ENCODE measurements around the gene RDH8. TPM values are rescaled to one million over a fixed set of nuclear protein-coding genes. Genes with fewer than 3 reads are reported as not detected.

The RDH8 gene
- total RNA-seq, 1 experiment from 2014 or later = not detected

DNA sequence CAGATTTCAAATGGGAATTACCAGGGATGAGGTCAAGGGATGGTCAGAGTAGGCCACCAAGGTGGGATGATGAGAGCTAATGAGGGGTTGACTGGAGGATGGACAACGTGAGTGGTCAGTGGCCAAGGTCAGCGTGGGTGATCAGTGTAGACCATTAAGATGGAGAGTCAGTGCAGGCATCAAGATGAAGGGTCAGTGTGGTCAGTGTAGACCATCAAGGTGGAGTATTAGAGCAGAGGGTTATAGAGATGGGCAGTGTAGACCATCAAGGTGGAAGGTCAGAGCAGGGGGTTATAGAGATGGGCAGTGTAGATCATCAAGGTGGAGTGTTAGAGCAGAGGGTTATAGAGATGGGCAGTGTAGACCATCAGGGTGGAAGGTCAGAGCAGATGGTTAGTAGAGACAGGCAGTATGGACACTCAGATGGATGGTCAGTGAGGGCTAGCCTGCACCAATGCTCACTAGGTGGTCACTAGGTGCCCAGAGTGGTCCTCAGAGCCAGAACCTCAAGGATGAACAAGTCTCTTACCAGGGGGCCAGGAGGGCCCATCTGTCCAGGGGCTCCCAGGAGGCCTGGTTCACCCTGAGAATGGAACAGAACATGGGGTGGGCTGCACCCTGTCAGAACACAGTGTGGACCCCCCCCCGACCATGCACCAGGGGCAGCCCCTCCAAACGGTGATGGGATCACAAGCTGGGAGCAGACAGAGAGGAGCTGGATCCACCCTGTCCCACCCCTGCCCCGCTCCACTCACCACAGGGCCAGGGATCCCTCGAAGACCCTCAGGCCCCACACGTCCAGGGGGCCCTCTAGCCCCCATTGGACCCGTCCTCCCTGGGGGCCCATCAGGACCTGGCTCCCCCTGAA is 44.2 kb upstream of the RDH8 start:
- POLR2A ChIA-PET = no interaction called here
- no peaks in the 10 kb centered on the region for H3K4me1 ChIP-seq (ENCODE audit: control insufficient read depth, insufficient read depth, low read length)
- TF ChIP-seq, protein P1, sequence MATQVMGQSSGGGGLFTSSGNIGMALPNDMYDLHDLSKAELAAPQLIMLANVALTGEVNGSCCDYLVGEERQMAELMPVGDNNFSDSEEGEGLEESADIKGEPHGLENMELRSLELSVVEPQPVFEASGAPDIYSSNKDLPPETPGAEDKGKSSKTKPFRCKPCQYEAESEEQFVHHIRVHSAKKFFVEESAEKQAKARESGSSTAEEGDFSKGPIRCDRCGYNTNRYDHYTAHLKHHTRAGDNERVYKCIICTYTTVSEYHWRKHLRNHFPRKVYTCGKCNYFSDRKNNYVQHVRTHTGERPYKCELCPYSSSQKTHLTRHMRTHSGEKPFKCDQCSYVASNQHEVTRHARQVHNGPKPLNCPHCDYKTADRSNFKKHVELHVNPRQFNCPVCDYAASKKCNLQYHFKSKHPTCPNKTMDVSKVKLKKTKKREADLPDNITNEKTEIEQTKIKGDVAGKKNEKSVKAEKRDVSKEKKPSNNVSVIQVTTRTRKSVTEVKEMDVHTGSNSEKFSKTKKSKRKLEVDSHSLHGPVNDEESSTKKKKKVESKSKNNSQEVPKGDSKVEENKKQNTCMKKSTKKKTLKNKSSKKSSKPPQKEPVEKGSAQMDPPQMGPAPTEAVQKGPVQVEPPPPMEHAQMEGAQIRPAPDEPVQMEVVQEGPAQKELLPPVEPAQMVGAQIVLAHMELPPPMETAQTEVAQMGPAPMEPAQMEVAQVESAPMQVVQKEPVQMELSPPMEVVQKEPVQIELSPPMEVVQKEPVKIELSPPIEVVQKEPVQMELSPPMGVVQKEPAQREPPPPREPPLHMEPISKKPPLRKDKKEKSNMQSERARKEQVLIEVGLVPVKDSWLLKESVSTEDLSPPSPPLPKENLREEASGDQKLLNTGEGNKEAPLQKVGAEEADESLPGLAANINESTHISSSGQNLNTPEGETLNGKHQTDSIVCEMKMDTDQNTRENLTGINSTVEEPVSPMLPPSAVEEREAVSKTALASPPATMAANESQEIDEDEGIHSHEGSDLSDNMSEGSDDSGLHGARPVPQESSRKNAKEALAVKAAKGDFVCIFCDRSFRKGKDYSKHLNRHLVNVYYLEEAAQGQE (IDR thresholded peaks at IDR 0.05; ENCODE audit: insufficient read depth in 1 of 2, low read depth in 2 of 2, low read length in 1 of 2) = no peak
- no peak for TF ChIP-seq TCF7L2 (IDR thresholded peaks at IDR 0.05; ENCODE audit: low read depth, low read length)
- TF ChIP-seq, protein P2, sequence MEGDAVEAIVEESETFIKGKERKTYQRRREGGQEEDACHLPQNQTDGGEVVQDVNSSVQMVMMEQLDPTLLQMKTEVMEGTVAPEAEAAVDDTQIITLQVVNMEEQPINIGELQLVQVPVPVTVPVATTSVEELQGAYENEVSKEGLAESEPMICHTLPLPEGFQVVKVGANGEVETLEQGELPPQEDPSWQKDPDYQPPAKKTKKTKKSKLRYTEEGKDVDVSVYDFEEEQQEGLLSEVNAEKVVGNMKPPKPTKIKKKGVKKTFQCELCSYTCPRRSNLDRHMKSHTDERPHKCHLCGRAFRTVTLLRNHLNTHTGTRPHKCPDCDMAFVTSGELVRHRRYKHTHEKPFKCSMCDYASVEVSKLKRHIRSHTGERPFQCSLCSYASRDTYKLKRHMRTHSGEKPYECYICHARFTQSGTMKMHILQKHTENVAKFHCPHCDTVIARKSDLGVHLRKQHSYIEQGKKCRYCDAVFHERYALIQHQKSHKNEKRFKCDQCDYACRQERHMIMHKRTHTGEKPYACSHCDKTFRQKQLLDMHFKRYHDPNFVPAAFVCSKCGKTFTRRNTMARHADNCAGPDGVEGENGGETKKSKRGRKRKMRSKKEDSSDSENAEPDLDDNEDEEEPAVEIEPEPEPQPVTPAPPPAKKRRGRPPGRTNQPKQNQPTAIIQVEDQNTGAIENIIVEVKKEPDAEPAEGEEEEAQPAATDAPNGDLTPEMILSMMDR (IDR thresholded peaks at IDR 0.05) = no peak
- no peaks in the 10 kb centered on the region for H3K27me3 ChIP-seq (ENCODE audit: control insufficient read depth, insufficient read depth, low read length)
- no TSS peak for BruUV-seq (replicated peaks)
- H3K9me3 ChIP-seq (ENCODE audit: control insufficient read depth, insufficient read depth, low read depth, low read length) = no peaks in the 10 kb centered on the region
- ATAC-seq = no peak
- intact Hi-C loops (cut with micrococcal nuclease; ENCODE audit: unreplicated experiment) = no loop called here
- in situ Hi-C loops (cut with HindIII; ENCODE audit: low pct_unique_long_range_greater_than_20kb, low sequenced_read_pairs) = no loop called here
- no peak for DNase-seq (ENCODE audit: low read depth, low spot score)
- no peak overlapping the region for H3K27ac ChIP-seq (ENCODE audit: low read length)
- CTCF ChIA-PET = no interaction called here
- no peaks in the 10 kb centered on the region for H3K36me3 ChIP-seq (ENCODE audit: control insufficient read depth, insufficient read depth, low read length)
- no peak overlapping the region for H3K4me3 ChIP-seq (ENCODE audit: low read depth in 2 of 2, low read length in 2 of 2)

DNA sequence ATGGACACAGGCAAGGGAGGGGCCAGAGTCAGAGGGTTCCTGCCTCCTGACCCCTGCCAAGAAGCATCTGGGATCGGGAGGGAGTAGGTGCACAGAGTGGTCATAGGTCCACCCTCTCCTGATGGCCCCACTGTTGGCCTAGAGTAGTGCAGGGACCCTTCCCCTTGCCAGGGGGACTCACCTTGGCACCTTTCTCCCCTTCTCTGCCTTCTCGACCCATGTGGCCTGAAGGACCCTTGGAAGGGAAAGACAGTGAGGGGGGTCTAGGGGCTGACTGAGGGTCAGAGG is 43.7 kb upstream of the RDH8 start:
- in situ Hi-C loops (cut with HindIII; ENCODE audit: low pct_unique_long_range_greater_than_20kb, low sequenced_read_pairs) = no loop called here
- POLR2A ChIA-PET = no interaction called here
- Histone ChIP-seq H3K27me3 (ENCODE audit: control insufficient read depth, insufficient read depth, low read length) (no peaks in the 10 kb centered on the region), H3K36me3 (ENCODE audit: control insufficient read depth, insufficient read depth, low read length) (no peaks in the 10 kb centered on the region), H3K27ac (ENCODE audit: low read length) (no peak overlapping the region), H3K9me3 (ENCODE audit: control insufficient read depth, insufficient read depth, low read depth, low read length) (no peaks in the 10 kb centered on the region), H3K4me1 (ENCODE audit: control insufficient read depth, insufficient read depth, low read length) (no peaks in the 10 kb centered on the region), H3K4me3 (ENCODE audit: low read depth in 2 of 2, low read length in 2 of 2) (no peak overlapping the region)
- ATAC-seq (peak; percentile 54; the same call in 1 of the 2 replicates), DNase-seq (ENCODE audit: low read depth, low spot score) (no peak)
- BruUV-seq (replicated peaks) = no TSS peak
- CTCF ChIA-PET = no interaction called here
- intact Hi-C loops (cut with micrococcal nuclease; ENCODE audit: unreplicated experiment) = no loop called here
- TF ChIP-seq, protein P2 (IDR thresholded peaks at IDR 0.05) = no peak
- TF ChIP-seq SIN3A (IDR thresholded peaks at IDR 0.05; ENCODE audit: borderline replicate concordance, insufficient read depth, low read depth, low read length) (no peak), TCF7L2 (IDR thresholded peaks at IDR 0.05; ENCODE audit: low read depth, low read length) (no peak), POLR2AphosphoS5 (IDR thresholded peaks at IDR 0.05; ENCODE audit: low read depth, low read length) (no peak)
- TF ChIP-seq, protein P1 (IDR thresholded peaks at IDR 0.05; ENCODE audit: insufficient read depth in 1 of 2, low read depth in 2 of 2, low read length in 1 of 2) = no peak
